Measurements from ENCODE around the gene POMT2.

- TF ChIP-seq POLR2A (IDR thresholded peaks at IDR 0.05) = no peak
- TF ChIP-seq CTCF (IDR thresholded peaks at IDR 0.05) = no peak
Measured at GRCh38 chr14:77342726-77343397, 22.2 kb upstream of the POMT2 start.
